Natural killer cell (primary cell): ENCODE measurements around the gene ABHD5. TPM values are rescaled to one million over a fixed set of nuclear protein-coding genes. Genes with fewer than 3 reads are reported as not detected.

ENCODE experiments used
- ATAC-seq, 3 donors: fragments of 150-1000 bp in 2 of 3; fragments of 200-7000 bp in 1 of 3; cut with Tn5 transposase; 1 replicate in 1 of 3; 2 replicates in 2 of 3; pipeline ENCODE4 v1.10.0; 2021; ENCODE audit warnings: mild to moderate bottlenecking in 2 of 3, moderate library complexity in 2 of 3
- DNase-seq, 2 donors: peaks; one replicate each; pipeline versions ENCODE4 v3.0.0 to v3.0.0-alpha.2; 2013 to 2021; ENCODE audit warnings: mixed read lengths in 1 of 2
- H3K27ac ChIP-seq: one replicate; pipeline ENCODE4 v1.5.1; 2013; ENCODE audit warnings: mild to moderate bottlenecking, low read length
- H3K27me3 ChIP-seq: one replicate; pipeline ENCODE4 v1.6.1; 2013; ENCODE audit warnings: low read length; ENCODE audit not compliant: control insufficient read depth, insufficient read depth
- H3K36me3 ChIP-seq: one replicate; pipeline ENCODE4 v1.6.1; 2013; ENCODE audit warnings: low read length; ENCODE audit not compliant: control insufficient read depth, insufficient read depth
- H3K4me1 ChIP-seq: one replicate; pipeline ENCODE4 v1.6.1; 2013; ENCODE audit warnings: low read length; ENCODE audit not compliant: control insufficient read depth, insufficient read depth
- H3K4me3 ChIP-seq: one replicate; pipeline ENCODE4 v1.5.1; 2013; ENCODE audit warnings: low read length
- H3K9me3 ChIP-seq: one replicate; pipeline ENCODE4 v1.6.1; 2013; ENCODE audit warnings: low read length; ENCODE audit not compliant: control insufficient read depth, insufficient read depth
- H3K27ac Mint-ChIP-seq, 2 donors: one replicate each; pipeline ENCODE4 v1.8.0; 2022; ENCODE audit warnings: mild to moderate bottlenecking in 2 of 2, mixed read lengths in 2 of 2, moderate library complexity in 1 of 2
- H3K27me3 Mint-ChIP-seq, 2 donors: one replicate each; pipeline ENCODE4 v1.8.0; 2022; ENCODE audit warnings: low read depth in 2 of 2, mixed read lengths in 2 of 2
- H3K36me3 Mint-ChIP-seq: one replicate; pipeline ENCODE4 v1.8.0; 2022; ENCODE audit warnings: mixed read lengths
- H3K4me1 Mint-ChIP-seq, 2 donors: one replicate each; pipeline ENCODE4 v1.8.0; 2022; ENCODE audit warnings: mixed read lengths in 2 of 2
- H3K4me3 Mint-ChIP-seq: one replicate; pipeline ENCODE4 v1.8.0; 2022; ENCODE audit warnings: mild to moderate bottlenecking, moderate library complexity, mixed read lengths
- H3K9me3 Mint-ChIP-seq, 2 donors: one replicate each; pipeline ENCODE4 v1.8.0; 2022; ENCODE audit warnings: mixed read lengths in 2 of 2
- WGBS: methylation state at CpG from one replicate; pipeline ENCODE4 v1.1.7; 2013; ENCODE audit warnings: missing lambda C conversion rate; ENCODE audit not compliant: insufficient coverage; 5-methylcytosine and 5-hydroxymethylcytosine counted together
- intact Hi-C: fragments of 100-400 bp; cut with micrococcal nuclease; formaldehyde crosslinking; loops from one replicate; pipeline ENCODE4 v1.14.2; 2022
- total RNA-seq, 4 donors: library from RNA; stranded (reverse); fragments of 120-200 nt in 1 of 4; gene quantifications; one replicate each; pipeline versions ENCODE4 v1.2.3 to v1.2.4, GENCODE V29; 2013 to 2022
- TF ChIP-seq, protein P1 (sequence below): fragments of 200-600 bp; IDR thresholded peaks from one replicate; pipeline ENCODE4 v1.8.0; 2022; ENCODE audit warnings: antibody characterized with exemption

The ABHD5 gene
- total RNA-seq, 3 donors from 2014 or later (not counting 1 experiment from before 2014, with no cell fraction given): 14.1 to 58.6 (median 16.6) TPM

DNA sequence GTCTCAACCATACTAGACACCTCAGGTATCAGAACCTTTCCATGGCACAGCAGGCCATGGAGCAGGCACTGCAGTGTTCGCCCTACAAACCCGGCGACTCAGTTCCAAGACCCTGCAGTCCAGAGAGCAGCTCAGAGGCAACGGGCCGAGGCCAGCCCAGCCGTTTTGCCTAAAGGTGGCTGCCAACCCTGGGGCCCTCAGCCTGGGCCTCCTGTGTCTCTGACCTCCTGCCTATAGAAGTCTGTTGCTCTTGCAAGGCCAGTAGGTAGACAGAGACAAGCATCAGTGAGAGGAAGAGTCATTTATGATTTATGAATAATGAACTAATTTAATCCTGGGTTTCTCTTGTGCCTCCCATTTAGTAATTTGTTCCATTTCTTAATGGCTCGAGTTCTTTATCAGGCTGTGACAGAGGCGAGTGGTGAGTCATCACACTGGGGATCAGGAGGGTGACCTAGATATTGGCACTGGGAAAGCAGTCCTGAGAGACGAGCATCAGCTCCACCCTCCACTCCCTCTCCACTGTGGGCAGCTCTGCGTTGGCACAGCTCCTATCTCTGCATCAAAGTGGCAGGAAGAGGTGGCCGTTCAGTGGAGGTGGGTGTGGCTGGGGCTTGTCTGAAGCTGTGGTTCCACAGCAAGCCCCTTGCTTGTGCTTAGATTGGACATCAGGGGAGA lies 79.8 kb downstream of the ABHD5 start:
- ATAC-seq (peak; percentile 29 to 51 (median 33)), DNase-seq (peak in 1 of 2 donors; percentile 52)
- no peak overlapping the region for H3K27ac ChIP-seq
- no peak overlapping the region for H3K4me3 Mint-ChIP-seq
- H3K4me3 ChIP-seq: no peak overlapping the region
- peaks cover 51 to 56% of the 10 kb centered on the region in 2 donors for H3K4me1 Mint-ChIP-seq
- H3K27me3 ChIP-seq: peaks cover 3% of the 10 kb centered on the region
- no peaks in the 10 kb centered on the region for H3K9me3 ChIP-seq
- TF ChIP-seq, protein P1, sequence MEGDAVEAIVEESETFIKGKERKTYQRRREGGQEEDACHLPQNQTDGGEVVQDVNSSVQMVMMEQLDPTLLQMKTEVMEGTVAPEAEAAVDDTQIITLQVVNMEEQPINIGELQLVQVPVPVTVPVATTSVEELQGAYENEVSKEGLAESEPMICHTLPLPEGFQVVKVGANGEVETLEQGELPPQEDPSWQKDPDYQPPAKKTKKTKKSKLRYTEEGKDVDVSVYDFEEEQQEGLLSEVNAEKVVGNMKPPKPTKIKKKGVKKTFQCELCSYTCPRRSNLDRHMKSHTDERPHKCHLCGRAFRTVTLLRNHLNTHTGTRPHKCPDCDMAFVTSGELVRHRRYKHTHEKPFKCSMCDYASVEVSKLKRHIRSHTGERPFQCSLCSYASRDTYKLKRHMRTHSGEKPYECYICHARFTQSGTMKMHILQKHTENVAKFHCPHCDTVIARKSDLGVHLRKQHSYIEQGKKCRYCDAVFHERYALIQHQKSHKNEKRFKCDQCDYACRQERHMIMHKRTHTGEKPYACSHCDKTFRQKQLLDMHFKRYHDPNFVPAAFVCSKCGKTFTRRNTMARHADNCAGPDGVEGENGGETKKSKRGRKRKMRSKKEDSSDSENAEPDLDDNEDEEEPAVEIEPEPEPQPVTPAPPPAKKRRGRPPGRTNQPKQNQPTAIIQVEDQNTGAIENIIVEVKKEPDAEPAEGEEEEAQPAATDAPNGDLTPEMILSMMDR: no peak
- WGBS: 58% methylated on average over 10 of the region's 11 CpGs
- no peaks in the 10 kb centered on the region for H3K9me3 Mint-ChIP-seq
- peaks cover 0 to 11% of the 10 kb centered on the region in 2 donors for H3K27me3 Mint-ChIP-seq
- no peaks in the 10 kb centered on the region for H3K36me3 ChIP-seq
- intact Hi-C loops: no loop called here
- H3K36me3 Mint-ChIP-seq: no peaks in the 10 kb centered on the region
- H3K4me1 ChIP-seq: peaks cover 45% of the 10 kb centered on the region
- peak overlapping the region; percentile 57 to 80 for H3K27ac Mint-ChIP-seq

DNA sequence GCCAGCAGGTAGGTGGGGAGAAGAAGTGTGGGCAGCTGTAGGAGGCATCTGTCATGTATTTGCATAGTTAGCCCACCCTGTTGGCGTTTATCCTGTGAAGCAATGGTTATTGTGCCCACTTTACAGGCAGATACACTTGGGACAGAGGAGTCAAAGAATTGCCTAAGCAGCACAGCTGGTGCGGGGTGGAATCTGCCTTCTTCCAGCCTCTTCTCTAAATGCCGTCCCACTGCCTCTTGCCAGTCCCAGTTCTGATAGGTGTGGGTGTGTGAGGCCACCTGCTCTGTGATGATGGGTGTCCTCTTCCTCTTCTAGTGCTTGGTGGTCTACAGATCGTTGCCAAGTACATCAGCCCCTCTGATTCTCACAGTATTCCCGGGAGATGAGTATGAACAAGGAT lies 80.9 kb downstream of the ABHD5 start:
- intact Hi-C loops: no loop called here
- no peak for DNase-seq
- no peak overlapping the region for H3K27ac ChIP-seq
- Mint-ChIP-seq H3K4me1 (peaks cover 51 to 56% of the 10 kb centered on the region in 2 donors), H3K9me3 (no peaks in the 10 kb centered on the region), H3K27me3 (peaks cover 0 to 11% of the 10 kb centered on the region in 2 donors), H3K4me3 (no peak overlapping the region), H3K36me3 (no peaks in the 10 kb centered on the region), H3K27ac (peak overlapping the region; percentile 57 to 80)
- H3K27me3 ChIP-seq: peaks cover 1% of the 10 kb centered on the region
- no peaks in the 10 kb centered on the region for H3K9me3 ChIP-seq
- ATAC-seq: no peak
- H3K4me3 ChIP-seq: no peak overlapping the region
- TF ChIP-seq, protein P1: no peak
- peaks cover 45% of the 10 kb centered on the region for H3K4me1 ChIP-seq
- no peaks in the 10 kb centered on the region for H3K36me3 ChIP-seq
- WGBS: 66% methylated on average over 5 of the region's 5 CpGs

DNA sequence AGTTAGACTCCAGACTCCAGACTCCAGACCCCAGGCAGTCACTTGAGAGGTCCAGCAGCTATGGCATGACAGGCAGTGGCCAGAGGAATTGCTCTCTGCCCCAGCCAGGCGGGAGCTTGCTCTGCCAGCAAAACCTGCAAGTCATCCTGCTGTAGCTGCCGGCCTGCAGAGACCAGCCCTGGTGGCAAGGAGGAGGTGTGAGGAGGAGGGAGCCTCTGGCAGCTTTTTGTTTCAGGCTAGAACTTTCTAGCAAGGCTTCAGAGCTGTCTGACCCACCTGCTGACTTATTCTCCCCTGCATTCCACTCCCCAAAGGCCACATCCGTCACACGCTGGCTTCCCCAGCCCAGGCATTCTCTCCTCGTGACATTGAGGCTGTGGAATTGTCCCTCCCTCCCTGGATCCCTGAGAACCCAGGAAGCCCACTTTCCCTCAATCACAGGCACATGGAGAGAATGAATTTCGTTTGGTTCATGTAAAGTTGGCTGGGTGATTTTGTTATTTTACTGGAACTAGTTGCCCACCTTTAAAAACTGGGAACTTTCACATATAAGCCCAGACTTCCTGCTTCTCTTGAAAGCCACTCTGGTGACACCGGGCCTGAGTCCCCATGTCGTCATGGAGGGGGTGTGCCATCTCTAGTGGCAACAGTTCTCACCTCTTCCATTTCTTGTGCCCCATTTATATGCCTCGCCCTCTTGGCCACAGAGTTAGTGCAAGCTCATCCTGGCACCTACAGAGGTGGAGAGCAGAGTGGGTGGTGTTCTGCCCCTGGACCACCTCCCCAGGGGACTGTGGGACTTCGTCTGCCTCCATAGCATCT lies 82.7 kb downstream of the ABHD5 start:
- H3K4me3 ChIP-seq: no peak overlapping the region
- 28% methylated on average over 8 of the region's 10 CpGs for WGBS
- H3K4me1 ChIP-seq: peaks cover 44% of the 10 kb centered on the region
- no peaks in the 10 kb centered on the region for H3K9me3 Mint-ChIP-seq
- H3K27me3 ChIP-seq: no peaks in the 10 kb centered on the region
- H3K36me3 Mint-ChIP-seq: no peaks in the 10 kb centered on the region
- DNase-seq (peak in 1 of 2 donors; percentile 49), ATAC-seq (peak; percentile 38 to 57 (median 56))
- no peak overlapping the region for H3K4me3 Mint-ChIP-seq
- TF ChIP-seq, protein P1: no peak
- H3K36me3 ChIP-seq: no peaks in the 10 kb centered on the region
- H3K27me3 Mint-ChIP-seq: peaks cover 0 to 3% of the 10 kb centered on the region in 2 donors
- H3K9me3 ChIP-seq: no peaks in the 10 kb centered on the region
- H3K4me1 Mint-ChIP-seq: peaks cover 49 to 51% of the 10 kb centered on the region in 2 donors
- H3K27ac Mint-ChIP-seq: peak overlapping the region in 1 of 2 donors; percentile 69
- no peak overlapping the region for H3K27ac ChIP-seq
- intact Hi-C loops: no loop called here
